Fibroblast of mammary gland (primary cell): ENCODE measurements around the gene ERC1.
A peak's percentile ranks its signal among the peaks of the same experiment; 100 is the strongest.

Source experiments
- DNase-seq: peaks from one replicate; pipeline ENCODE4 v3.0.0-alpha.2; 2010; ENCODE audit warnings: low read depth
- H3K4me3 ChIP-seq: 2 replicates; pipeline ENCODE4 v1.5.1; 2011; ENCODE audit warnings: low read depth, mild to moderate bottlenecking, low read length, moderate library complexity; ENCODE audit not compliant: control insufficient read depth
- CTCF ChIP-seq: conservative IDR thresholded peaks from 2 replicates; pipeline ENCODE4 v1.5.1; 2011; ENCODE audit warnings: low read depth, low read length, inconsistent platforms; ENCODE audit not compliant: control insufficient read depth, insufficient read depth

The ERC1 gene

GRCh38 chr12:949453-950191, 41.4 kb upstream of the ERC1 start, which contains the start of gene RAD52:
Gene RAD52, minus strand, starts transcription at chr12:949694. Its CDS starts 16,636 bp downstream, at chr12:933058.
- peak within 1 kb of the TSS; percentile 97 for H3K4me3 ChIP-seq
- DNase-seq, result peak; percentile 99
- peak; percentile 77 for TF ChIP-seq CTCF

GRCh38 chr12:951176-951575, 39.8 kb upstream of the ERC1 start:
- no peak for TF ChIP-seq CTCF
- DNase-seq, result no peak
- H3K4me3 ChIP-seq, result no peak overlapping the region

GRCh38 chr12:953776-954175, 37.2 kb upstream of the ERC1 start:
- peak; percentile 82 for DNase-seq
- H3K4me3 ChIP-seq, result no peak overlapping the region
- no peak for TF ChIP-seq CTCF

GRCh38 chr12:954741-955140, 36.3 kb upstream of the ERC1 start:
- no peak for TF ChIP-seq CTCF
- H3K4me3 ChIP-seq, result no peak overlapping the region
- DNase-seq, result no peak

DNA sequence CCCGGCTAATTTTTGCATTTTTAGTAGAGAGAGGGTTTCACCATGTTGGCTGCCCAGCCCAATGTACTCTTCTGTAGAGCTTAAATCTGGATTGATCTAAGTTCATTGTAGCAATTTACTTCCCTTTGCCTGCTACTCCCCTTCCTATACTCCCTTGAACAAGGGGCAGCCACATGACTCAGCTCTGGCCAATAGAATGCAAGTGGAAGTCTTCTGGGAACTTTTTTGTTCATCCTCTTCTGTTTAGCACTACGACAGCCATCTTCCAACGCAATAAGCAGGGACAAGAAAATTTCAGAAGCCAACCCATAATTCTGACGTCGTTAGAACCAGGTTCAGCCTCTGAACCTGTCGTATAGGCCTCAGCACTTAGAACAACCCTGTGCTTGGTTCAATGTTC, 35.1 kb upstream of the ERC1 start:
- H3K4me3 ChIP-seq, result no peak overlapping the region
- TF ChIP-seq CTCF, result no peak
- DNase-seq, result no peak

- peak; percentile 37 for DNase-seq
- TF ChIP-seq CTCF, result no peak
Measured at GRCh38 chr12:958588-959123, 32.4 kb upstream of the ERC1 start.

GRCh38 chr12:966724-967123, 24.3 kb upstream of the ERC1 start:
- no peak for TF ChIP-seq CTCF
- no peak overlapping the region for H3K4me3 ChIP-seq
- DNase-seq, result no peak

More at GRCh38 chr12:958588-959123, 32.4 kb upstream of the ERC1 start:
- H3K4me3 ChIP-seq, result no peak overlapping the region
